ENCODE measurements around the gene HDAC11. TPM values are rescaled to one million over a fixed set of nuclear protein-coding genes. Genes with fewer than 3 reads are reported as not detected.

Gene HDAC11
- total RNA-seq, 1 donor from 2014 or later, result 11.9 TPM

- TF ChIP-seq CTCF (IDR thresholded peaks at IDR 0.05), result peak; percentile 64
- DNase-seq (ENCODE audit: extremely low spot score, unreplicated experiment), result no peak
- H3K4me3 Mint-ChIP-seq (ENCODE audit: unreplicated experiment), result no peak overlapping the region
- peaks cover 56% of the 10 kb centered on the region for H3K4me1 Mint-ChIP-seq (ENCODE audit: unreplicated experiment)
- H3K9me3 Mint-ChIP-seq (ENCODE audit: unreplicated experiment), result no peaks in the 10 kb centered on the region
- H3K27ac Mint-ChIP-seq (ENCODE audit: unreplicated experiment), result no peak overlapping the region
- H3K36me3 Mint-ChIP-seq (ENCODE audit: unreplicated experiment), result no peaks in the 10 kb centered on the region
- no peaks in the 10 kb centered on the region for H3K27me3 Mint-ChIP-seq (ENCODE audit: unreplicated experiment)
Observed at GRCh38 chr3:13500133-13500885, 20.2 kb downstream of the HDAC11 start.

GRCh38 chr3:13501056-13501455 lies 20.9 kb downstream of the HDAC11 start:
- no peak for DNase-seq (ENCODE audit: extremely low spot score, unreplicated experiment)
- Mint-ChIP-seq H3K4me1 (ENCODE audit: unreplicated experiment) (peaks cover 61% of the 10 kb centered on the region), H3K9me3 (ENCODE audit: unreplicated experiment) (no peaks in the 10 kb centered on the region), H3K4me3 (ENCODE audit: unreplicated experiment) (no peak overlapping the region), H3K36me3 (ENCODE audit: unreplicated experiment) (no peaks in the 10 kb centered on the region), H3K27ac (ENCODE audit: unreplicated experiment) (no peak overlapping the region), H3K27me3 (ENCODE audit: unreplicated experiment) (no peaks in the 10 kb centered on the region)
- no peak for TF ChIP-seq CTCF (IDR thresholded peaks at IDR 0.05)

- Mint-ChIP-seq H3K4me1 (ENCODE audit: unreplicated experiment) (peaks cover 59% of the 10 kb centered on the region), H3K4me3 (ENCODE audit: unreplicated experiment) (no peak overlapping the region), H3K27me3 (ENCODE audit: unreplicated experiment) (no peaks in the 10 kb centered on the region), H3K27ac (ENCODE audit: unreplicated experiment) (no peak overlapping the region), H3K36me3 (ENCODE audit: unreplicated experiment) (no peaks in the 10 kb centered on the region), H3K9me3 (ENCODE audit: unreplicated experiment) (no peaks in the 10 kb centered on the region)
- no peak for DNase-seq (ENCODE audit: extremely low spot score, unreplicated experiment)
- no peak for TF ChIP-seq CTCF (IDR thresholded peaks at IDR 0.05)
Observed at GRCh38 chr3:13501521-13501920, 21.4 kb downstream of the HDAC11 start.

GRCh38 chr3:13501958-13502790 lies 22.1 kb downstream of the HDAC11 start:
- H3K4me3 Mint-ChIP-seq (ENCODE audit: unreplicated experiment), result no peak overlapping the region
- peaks cover 59% of the 10 kb centered on the region for H3K4me1 Mint-ChIP-seq (ENCODE audit: unreplicated experiment)
- H3K9me3 Mint-ChIP-seq (ENCODE audit: unreplicated experiment), result no peaks in the 10 kb centered on the region
- no peak for DNase-seq (ENCODE audit: extremely low spot score, unreplicated experiment)
- no peak overlapping the region for H3K27ac Mint-ChIP-seq (ENCODE audit: unreplicated experiment)
- H3K36me3 Mint-ChIP-seq (ENCODE audit: unreplicated experiment), result no peaks in the 10 kb centered on the region
- TF ChIP-seq CTCF (IDR thresholded peaks at IDR 0.05), result no peak
- no peaks in the 10 kb centered on the region for H3K27me3 Mint-ChIP-seq (ENCODE audit: unreplicated experiment)

- no peak for TF ChIP-seq CTCF (IDR thresholded peaks at IDR 0.05)
- DNase-seq (ENCODE audit: extremely low spot score, unreplicated experiment), result no peak
- Mint-ChIP-seq H3K27me3 (ENCODE audit: unreplicated experiment) (no peaks in the 10 kb centered on the region), H3K27ac (ENCODE audit: unreplicated experiment) (no peak overlapping the region), H3K4me1 (ENCODE audit: unreplicated experiment) (peaks cover 59% of the 10 kb centered on the region), H3K9me3 (ENCODE audit: unreplicated experiment) (no peaks in the 10 kb centered on the region), H3K4me3 (ENCODE audit: unreplicated experiment) (no peak overlapping the region), H3K36me3 (ENCODE audit: unreplicated experiment) (no peaks in the 10 kb centered on the region)
Observed at GRCh38 chr3:13502791-13503060, 22.6 kb downstream of the HDAC11 start.
